ENCODE measurements around the gene PLSCR3.

Gene PLSCR3

DNA sequence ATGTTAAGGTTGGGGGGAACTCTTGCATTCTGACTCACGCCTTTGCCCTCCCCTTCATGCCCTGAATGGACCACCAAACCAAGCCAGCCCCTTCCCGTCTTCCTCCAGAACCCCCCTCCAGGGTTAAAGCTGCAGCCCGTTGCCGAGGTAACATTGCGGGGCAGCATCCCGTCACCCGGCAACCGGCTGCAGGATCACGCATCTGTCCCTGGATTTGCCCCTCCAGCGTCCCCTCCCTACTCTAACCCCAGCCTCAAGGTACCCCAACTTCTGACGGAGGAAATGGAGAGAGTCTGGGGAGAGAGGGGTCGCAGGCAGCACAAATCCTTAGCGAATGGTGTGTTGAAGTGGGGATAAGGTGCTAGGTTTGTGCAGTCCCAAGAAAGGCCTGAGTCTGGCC is 12.8 kb upstream of the PLSCR3 start:
- Histone ChIP-seq H3K4me2 (no peak overlapping the region), H3K9ac (no peak overlapping the region), H3K4me3 (no peak overlapping the region), H3K4me1 (peaks cover 30% of the 10 kb centered on the region), H4K20me1 (peaks cover 8% of the 10 kb centered on the region; the same call in 1 of the 2 replicates), H3K36me3 (peaks cover 27% of the 10 kb centered on the region), H3K27ac (no peak overlapping the region), H3K27me3 (no peaks in the 10 kb centered on the region), H3K9me3 (no peaks in the 10 kb centered on the region)
- TF ChIP-seq Cebpa-rat (IDR thresholded peaks at IDR 0.05), result no peak

GRCh38 chr17:7406235-7406825 is 12.0 kb upstream of the PLSCR3 start:
- H4K20me1 ChIP-seq, result peaks cover 8% of the 10 kb centered on the region; the same call in 1 of the 2 replicates
- H3K4me1 ChIP-seq, result peaks cover 30% of the 10 kb centered on the region
- no peaks in the 10 kb centered on the region for H3K27me3 ChIP-seq
- H3K4me2 ChIP-seq, result peak overlapping the region; percentile 98
- no peaks in the 10 kb centered on the region for H3K9me3 ChIP-seq
- H3K9ac ChIP-seq, result peak overlapping the region; percentile 86; the same call in 1 of the 2 replicates
- no peak for TF ChIP-seq Cebpa-rat (IDR thresholded peaks at IDR 0.05)
- H3K36me3 ChIP-seq, result peaks cover 27% of the 10 kb centered on the region
- peak overlapping the region; percentile 79; the same call in 1 of the 2 replicates for H3K4me3 ChIP-seq
- H3K27ac ChIP-seq, result no peak overlapping the region

DNA sequence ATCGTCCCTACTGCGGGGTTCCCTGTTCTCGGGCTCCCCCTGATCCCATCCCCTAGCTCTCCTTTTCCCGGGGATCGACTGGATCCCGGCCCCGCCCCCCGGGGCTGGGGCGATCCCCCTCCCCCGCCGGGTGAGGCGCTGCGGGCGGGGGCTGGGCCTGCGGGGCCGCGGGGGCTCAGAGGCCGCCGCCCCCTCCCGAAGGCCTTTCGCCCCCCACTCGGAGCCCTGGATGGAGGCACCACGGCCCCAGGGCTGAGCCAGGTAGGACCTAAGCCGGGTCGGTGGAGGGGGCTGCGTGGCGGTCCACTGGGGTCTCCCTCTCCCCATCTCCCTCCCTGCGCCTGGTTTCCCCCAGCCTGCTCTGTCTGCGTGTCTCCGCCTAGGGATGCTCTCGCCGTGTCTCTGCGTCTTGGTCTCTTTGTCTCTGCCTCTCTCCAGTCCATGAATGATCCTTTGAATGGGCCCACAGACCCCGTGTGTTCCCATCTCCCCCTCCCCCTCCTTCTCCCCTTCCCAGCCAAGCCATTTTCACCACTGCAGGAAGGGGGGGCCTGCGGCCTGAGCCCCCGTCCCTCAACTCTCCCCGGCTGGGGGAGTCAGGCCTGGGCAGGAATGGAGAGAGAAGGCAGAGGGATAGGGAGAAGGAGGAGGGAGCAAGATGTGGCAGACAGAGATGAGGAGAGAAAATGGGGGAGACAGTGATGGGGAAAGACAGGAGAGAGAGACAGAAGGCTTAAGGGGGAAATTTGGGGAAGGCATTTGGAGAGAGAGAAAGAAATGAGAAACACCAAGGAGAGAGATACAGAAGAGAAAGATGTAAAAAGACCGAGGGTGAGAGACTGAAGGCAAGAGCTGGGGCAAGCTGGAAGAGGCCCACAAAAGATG is 11.3 kb upstream of the PLSCR3 start:
- TF ChIP-seq Cebpa-rat (IDR thresholded peaks at IDR 0.05), result no peak
- Histone ChIP-seq H3K9me3 (no peaks in the 10 kb centered on the region), H3K4me3 (peak overlapping the region; percentile 79), H3K4me1 (peaks cover 30% of the 10 kb centered on the region), H4K20me1 (peaks cover 8% of the 10 kb centered on the region; the same call in 1 of the 2 replicates), H3K27ac (peak overlapping the region; percentile 75), H3K27me3 (no peaks in the 10 kb centered on the region), H3K36me3 (peaks cover 24% of the 10 kb centered on the region), H3K9ac (peak overlapping the region; percentile 86), H3K4me2 (peak overlapping the region; percentile 98)

DNA sequence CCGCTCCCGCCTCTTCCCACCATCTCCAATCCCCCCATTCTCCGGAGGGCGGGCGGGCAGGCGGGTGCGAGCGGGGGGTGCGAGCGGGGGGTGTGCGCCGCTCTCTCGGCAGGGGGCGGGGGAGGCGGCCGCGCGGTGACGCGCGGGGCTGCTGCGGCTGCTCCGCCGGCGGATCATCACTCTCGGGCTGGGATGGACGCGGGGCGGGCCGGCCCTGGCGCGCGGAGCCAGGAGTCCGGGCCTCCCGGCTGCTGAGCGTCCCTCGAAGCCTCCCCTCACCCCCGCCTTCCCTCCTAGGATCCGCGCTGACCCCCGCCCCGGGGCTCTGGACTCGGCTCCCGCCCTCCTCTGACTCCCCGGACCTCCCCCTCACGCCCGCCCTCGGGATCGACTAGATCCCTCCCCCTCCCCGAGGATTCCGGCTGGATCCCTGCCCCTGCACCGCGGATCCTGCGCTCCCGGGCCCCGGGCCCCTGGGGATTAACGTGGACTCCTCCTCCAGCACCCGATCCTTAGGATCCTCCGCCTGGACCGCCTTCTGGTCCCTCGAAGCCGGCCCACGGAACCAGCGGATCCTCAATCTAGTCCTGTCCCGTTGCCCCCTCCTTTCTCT is 10.5 kb upstream of the PLSCR3 start:
- Histone ChIP-seq H3K27me3 (no peaks in the 10 kb centered on the region), H3K4me1 (peaks cover 30% of the 10 kb centered on the region), H3K27ac (peak overlapping the region; percentile 75), H3K36me3 (peaks cover 17% of the 10 kb centered on the region), H3K4me3 (peak overlapping the region; percentile 79), H3K9me3 (no peaks in the 10 kb centered on the region), H3K4me2 (peak overlapping the region; percentile 98), H4K20me1 (peaks cover 8% of the 10 kb centered on the region; the same call in 1 of the 2 replicates), H3K9ac (peak overlapping the region; percentile 86)
- no peak for TF ChIP-seq Cebpa-rat (IDR thresholded peaks at IDR 0.05)

GRCh38 chr17:7403977-7404736 is 9.8 kb upstream of the PLSCR3 start, which contains the start of gene TMEM256:
TSS of gene TMEM256 (minus strand) at chr17:7404097. CDS start at chr17:7404084, 13 bp downstream.
- H3K27ac ChIP-seq, result peak within 1 kb of the TSS; percentile 82
- H3K36me3 ChIP-seq, result peaks cover 10% of the 10 kb centered on the region
- peaks cover 8% of the 10 kb centered on the region; the same call in 1 of the 2 replicates for H4K20me1 ChIP-seq
- H3K9ac ChIP-seq, result peak within 1 kb of the TSS; percentile 86
- H3K9me3 ChIP-seq, result no peaks in the 10 kb centered on the region
- TF ChIP-seq Cebpa-rat (IDR thresholded peaks at IDR 0.05), result no peak
- peak within 1 kb of the TSS; percentile 98 for H3K4me2 ChIP-seq
- H3K4me1 ChIP-seq, result peaks cover 30% of the 10 kb centered on the region
- peak within 1 kb of the TSS; percentile 79 for H3K4me3 ChIP-seq
- H3K27me3 ChIP-seq, result no peaks in the 10 kb centered on the region

GRCh38 chr17:7403727-7403976 is 9.3 kb upstream of the PLSCR3 start:
- TF ChIP-seq Cebpa-rat (IDR thresholded peaks at IDR 0.05), result no peak
- Histone ChIP-seq H4K20me1 (peaks cover 8% of the 10 kb centered on the region; the same call in 1 of the 2 replicates), H3K4me1 (peaks cover 30% of the 10 kb centered on the region), H3K4me3 (peak overlapping the region; percentile 79), H3K4me2 (peak overlapping the region; percentile 84), H3K9ac (peak overlapping the region; percentile 84), H3K27ac (peak overlapping the region; percentile 82), H3K9me3 (no peaks in the 10 kb centered on the region), H3K36me3 (peaks cover 5% of the 10 kb centered on the region), H3K27me3 (no peaks in the 10 kb centered on the region)

DNA sequence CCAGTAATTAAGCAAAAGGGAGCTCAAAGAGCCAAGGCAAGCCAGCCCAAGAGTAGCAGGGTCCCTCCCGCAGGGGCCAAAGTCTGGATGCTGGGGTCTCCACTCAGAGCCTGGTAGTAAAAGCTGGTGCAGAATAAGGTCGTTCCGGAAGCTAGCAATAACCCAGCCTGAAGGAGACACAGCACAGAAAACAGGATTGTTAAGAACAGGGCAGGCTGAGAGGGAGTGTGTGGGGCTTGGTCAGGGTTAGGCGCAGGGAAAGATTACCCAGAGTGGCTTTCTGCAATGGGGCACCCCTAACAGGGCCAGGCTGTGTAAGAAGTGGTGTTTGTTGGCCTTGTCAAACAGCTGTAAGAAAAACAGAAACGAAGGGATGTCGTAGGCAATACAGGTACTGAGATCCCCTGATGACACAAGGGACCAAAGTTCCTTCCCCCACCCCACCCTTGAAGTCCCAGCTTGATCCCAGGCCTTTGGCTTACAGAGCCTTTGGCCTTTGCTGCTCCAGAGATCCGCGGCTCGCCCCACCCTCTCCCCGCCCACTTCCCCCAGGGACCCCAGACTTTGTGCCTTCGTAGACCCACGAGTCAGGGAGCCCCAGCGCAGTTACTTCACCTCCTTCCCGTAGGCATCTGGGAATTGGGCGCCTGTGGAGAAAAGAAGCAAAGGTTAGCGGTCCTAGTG is 8.9 kb upstream of the PLSCR3 start:
- Histone ChIP-seq H3K4me2 (peak overlapping the region; percentile 84), H3K9ac (peak overlapping the region; percentile 84), H4K20me1 (peaks cover 8% of the 10 kb centered on the region; the same call in 1 of the 2 replicates), H3K27ac (peak overlapping the region; percentile 82), H3K9me3 (no peaks in the 10 kb centered on the region), H3K36me3 (peaks cover under 1% of the 10 kb centered on the region; the same call in 1 of the 2 replicates), H3K27me3 (no peaks in the 10 kb centered on the region), H3K4me3 (peak overlapping the region; percentile 79), H3K4me1 (peaks cover 30% of the 10 kb centered on the region)
- no peak for TF ChIP-seq Cebpa-rat (IDR thresholded peaks at IDR 0.05)

DNA sequence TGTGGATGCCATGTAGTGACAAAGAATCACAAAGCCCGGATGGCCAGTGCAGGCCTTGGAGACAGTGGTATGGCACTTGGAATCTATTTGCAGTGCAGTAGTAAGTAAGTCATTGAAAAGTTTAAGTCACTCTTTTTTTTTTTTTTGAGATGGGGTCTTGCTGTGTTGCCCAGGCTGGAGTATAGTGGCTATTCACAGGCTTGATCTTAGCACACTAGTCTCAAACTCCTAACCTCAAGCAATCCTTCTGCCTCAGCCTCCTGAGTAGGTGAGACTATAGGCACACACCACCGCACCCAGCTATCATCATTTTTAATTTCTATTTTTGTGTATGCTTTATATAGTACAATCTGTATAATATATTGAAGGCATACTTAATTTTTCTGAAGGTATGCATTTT is 4.3 kb upstream of the PLSCR3 start:
- TF ChIP-seq Cebpa-rat (IDR thresholded peaks at IDR 0.05), result no peak
- Histone ChIP-seq H3K27me3 (no peaks in the 10 kb centered on the region), H4K20me1 (peaks cover 8% of the 10 kb centered on the region; the same call in 1 of the 2 replicates)

GRCh38 chr17:7396147-7396546 is 1.8 kb upstream of the PLSCR3 start:
- no peaks in the 10 kb centered on the region for H3K9me3 ChIP-seq
- no peaks in the 10 kb centered on the region for H3K27me3 ChIP-seq
- H4K20me1 ChIP-seq, result no peaks in the 10 kb centered on the region
- no peak for TF ChIP-seq Cebpa-rat (IDR thresholded peaks at IDR 0.05)
- peaks cover 23% of the 10 kb centered on the region for H3K4me1 ChIP-seq
- no peak overlapping the region for H3K4me2 ChIP-seq
- H3K27ac ChIP-seq, result no peak overlapping the region
- H3K36me3 ChIP-seq, result peaks cover 16% of the 10 kb centered on the region
- H3K4me3 ChIP-seq, result no peak overlapping the region
- no peak overlapping the region for H3K9ac ChIP-seq

More for the DNA sequence above, 4.3 kb upstream of the PLSCR3 start:
- Histone ChIP-seq H3K4me2 (no peak overlapping the region), H3K9me3 (no peaks in the 10 kb centered on the region), H3K4me1 (peaks cover 18% of the 10 kb centered on the region), H3K9ac (no peak overlapping the region), H3K27ac (no peak overlapping the region), H3K4me3 (no peak overlapping the region), H3K36me3 (no peaks in the 10 kb centered on the region)

Measured in BLaER1 (cell line).